Measurements from ENCODE around the gene OR9A2.

The OR9A2 gene

GRCh38 chr7:143002106-143002505 lies 24.8 kb downstream of the OR9A2 start:
- H3K4me1 Mint-ChIP-seq = peaks cover 15% of the 10 kb centered on the region
- peaks cover 10% of the 10 kb centered on the region for H3K9me3 Mint-ChIP-seq
- H3K36me3 Mint-ChIP-seq (ENCODE audit: low read depth) = no peaks in the 10 kb centered on the region
- TF ChIP-seq, protein P1, sequence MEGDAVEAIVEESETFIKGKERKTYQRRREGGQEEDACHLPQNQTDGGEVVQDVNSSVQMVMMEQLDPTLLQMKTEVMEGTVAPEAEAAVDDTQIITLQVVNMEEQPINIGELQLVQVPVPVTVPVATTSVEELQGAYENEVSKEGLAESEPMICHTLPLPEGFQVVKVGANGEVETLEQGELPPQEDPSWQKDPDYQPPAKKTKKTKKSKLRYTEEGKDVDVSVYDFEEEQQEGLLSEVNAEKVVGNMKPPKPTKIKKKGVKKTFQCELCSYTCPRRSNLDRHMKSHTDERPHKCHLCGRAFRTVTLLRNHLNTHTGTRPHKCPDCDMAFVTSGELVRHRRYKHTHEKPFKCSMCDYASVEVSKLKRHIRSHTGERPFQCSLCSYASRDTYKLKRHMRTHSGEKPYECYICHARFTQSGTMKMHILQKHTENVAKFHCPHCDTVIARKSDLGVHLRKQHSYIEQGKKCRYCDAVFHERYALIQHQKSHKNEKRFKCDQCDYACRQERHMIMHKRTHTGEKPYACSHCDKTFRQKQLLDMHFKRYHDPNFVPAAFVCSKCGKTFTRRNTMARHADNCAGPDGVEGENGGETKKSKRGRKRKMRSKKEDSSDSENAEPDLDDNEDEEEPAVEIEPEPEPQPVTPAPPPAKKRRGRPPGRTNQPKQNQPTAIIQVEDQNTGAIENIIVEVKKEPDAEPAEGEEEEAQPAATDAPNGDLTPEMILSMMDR (IDR thresholded peaks at IDR 0.05) = no peak
- no peak overlapping the region for H3K4me3 Mint-ChIP-seq
- H3K27ac Mint-ChIP-seq = no peak overlapping the region
- peaks cover 20% of the 10 kb centered on the region for H3K27me3 Mint-ChIP-seq (ENCODE audit: low read depth, poor library complexity)
- no peak for DNase-seq

- Mint-ChIP-seq H3K9me3 (peaks cover 10% of the 10 kb centered on the region), H3K36me3 (ENCODE audit: low read depth) (no peaks in the 10 kb centered on the region), H3K27ac (no peak overlapping the region), H3K4me3 (no peak overlapping the region), H3K27me3 (ENCODE audit: low read depth, poor library complexity) (peaks cover 10% of the 10 kb centered on the region), H3K4me1 (peaks cover 15% of the 10 kb centered on the region)
- no peak for DNase-seq
- TF ChIP-seq, protein P1 (IDR thresholded peaks at IDR 0.05) = no peak
Measured at GRCh38 chr7:143000648-143001047, 26.3 kb downstream of the OR9A2 start.

GRCh38 chr7:142999793-143000192 lies 27.1 kb downstream of the OR9A2 start:
- Mint-ChIP-seq H3K36me3 (ENCODE audit: low read depth) (no peaks in the 10 kb centered on the region), H3K27ac (no peak overlapping the region), H3K4me1 (peaks cover 15% of the 10 kb centered on the region), H3K4me3 (no peak overlapping the region), H3K9me3 (peaks cover 10% of the 10 kb centered on the region), H3K27me3 (ENCODE audit: low read depth, poor library complexity) (peaks cover 14% of the 10 kb centered on the region)
- DNase-seq = no peak
- TF ChIP-seq, protein P1 (IDR thresholded peaks at IDR 0.05) = no peak

DNA sequence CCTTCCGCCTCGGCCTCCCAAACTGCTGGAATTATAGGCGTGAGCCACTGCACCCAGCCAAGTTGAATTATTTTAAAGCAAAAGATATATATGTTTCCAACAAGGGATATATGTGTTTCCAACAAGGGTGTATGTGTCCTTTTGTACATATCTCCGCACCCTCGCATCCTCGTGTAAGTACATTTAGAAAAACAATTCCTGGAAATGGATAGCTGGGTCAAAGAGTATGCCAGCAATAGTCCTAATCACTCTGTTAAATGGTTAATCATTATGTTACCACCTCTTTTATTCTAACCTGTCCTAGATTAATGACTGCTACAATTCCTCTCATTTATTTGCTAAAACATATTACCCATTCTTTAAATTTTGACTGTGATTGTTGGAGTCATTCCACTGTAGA lies 28.0 kb downstream of the OR9A2 start:
- Mint-ChIP-seq H3K9me3 (peaks cover 17% of the 10 kb centered on the region), H3K4me3 (no peak overlapping the region), H3K27me3 (ENCODE audit: low read depth, poor library complexity) (peaks cover 14% of the 10 kb centered on the region), H3K36me3 (ENCODE audit: low read depth) (no peaks in the 10 kb centered on the region), H3K27ac (no peak overlapping the region), H3K4me1 (peaks cover 9% of the 10 kb centered on the region)
- DNase-seq = no peak
- TF ChIP-seq, protein P1 (IDR thresholded peaks at IDR 0.05) = no peak

- TF ChIP-seq, protein P1 (IDR thresholded peaks at IDR 0.05) = no peak
- Mint-ChIP-seq H3K36me3 (ENCODE audit: low read depth) (no peaks in the 10 kb centered on the region), H3K27me3 (ENCODE audit: low read depth, poor library complexity) (peaks cover 15% of the 10 kb centered on the region), H3K4me3 (no peak overlapping the region), H3K27ac (no peak overlapping the region), H3K4me1 (no peaks in the 10 kb centered on the region), H3K9me3 (peaks cover 23% of the 10 kb centered on the region)
- DNase-seq = no peak
Measured at GRCh38 chr7:142997456-142997989, 29.4 kb downstream of the OR9A2 start.

DNA sequence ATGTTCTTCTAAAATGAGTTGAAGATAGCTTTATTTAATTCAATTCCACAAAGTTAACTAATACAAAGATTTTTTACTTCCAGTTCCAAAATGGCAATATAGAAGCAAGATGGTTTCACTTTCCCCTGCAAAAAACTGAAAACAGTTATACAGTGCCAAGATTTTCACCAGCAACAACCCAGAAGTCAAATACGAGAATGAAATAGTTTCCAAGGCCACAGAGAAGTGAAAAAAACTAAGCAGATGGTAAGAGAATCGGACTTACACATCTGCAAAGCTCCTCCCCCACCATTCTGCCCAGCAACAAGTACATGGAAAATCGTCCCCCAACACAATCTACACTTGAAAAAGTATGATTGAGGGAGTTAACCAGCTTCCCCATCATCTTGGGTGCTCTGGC lies 34.5 kb downstream of the OR9A2 start:
- TF ChIP-seq, protein P1 (IDR thresholded peaks at IDR 0.05) = no peak
- Mint-ChIP-seq H3K4me3 (no peak overlapping the region), H3K27me3 (ENCODE audit: low read depth, poor library complexity) (peaks cover 13% of the 10 kb centered on the region), H3K36me3 (ENCODE audit: low read depth) (no peaks in the 10 kb centered on the region), H3K27ac (no peak overlapping the region), H3K9me3 (peaks cover 16% of the 10 kb centered on the region), H3K4me1 (no peaks in the 10 kb centered on the region)
- no peak for DNase-seq
